Activated CD8-positive, alpha-beta memory T cell treated with anti-CD3 and anti-CD28 coated beads, Interleukin-2, amount 50 U/mL, for 1 hour (primary cell): Measurements from ENCODE around the gene AGRN.
"Not testable (repeated sequence)": the region's sequence is repeated elsewhere in the genome, so short reads cannot be mapped to it uniquely, and the experiment has no call there.

Experiments used
- DNase-seq: peaks from one replicate; pipeline ENCODE4 v3.0.0-alpha.2; 2020; ENCODE audit errors: extremely low read depth

The AGRN gene

GRCh38 chr1:1000357-1001056 lies 19.4 kb upstream of the AGRN start:
- DNase-seq: peak; percentile 62

GRCh38 chr1:1001057-1001783 lies 18.7 kb upstream of the AGRN start:
- no peak for DNase-seq

GRCh38 chr1:1003618-1004419 lies 16.1 kb upstream of the AGRN start:
- no peak for DNase-seq

DNA sequence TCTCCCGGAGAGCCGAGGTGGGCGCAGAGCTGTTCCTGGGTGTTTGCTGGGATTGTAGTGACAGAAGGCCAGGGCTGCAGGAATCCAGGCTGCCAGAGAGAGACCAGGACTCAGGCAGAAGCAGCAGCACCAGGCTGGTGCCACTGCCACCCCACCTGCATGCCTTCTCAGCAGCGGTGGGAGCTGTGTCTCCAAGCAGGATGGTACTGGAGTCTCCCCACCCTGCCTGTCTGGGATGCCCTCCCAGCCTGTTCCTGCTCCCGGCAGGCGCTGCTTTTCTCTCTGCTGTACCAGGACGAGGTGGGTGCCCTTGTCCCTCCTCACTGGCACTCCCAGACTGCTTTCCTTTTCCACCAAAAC lies 15.5 kb upstream of the AGRN start:
- no peak for DNase-seq

DNA sequence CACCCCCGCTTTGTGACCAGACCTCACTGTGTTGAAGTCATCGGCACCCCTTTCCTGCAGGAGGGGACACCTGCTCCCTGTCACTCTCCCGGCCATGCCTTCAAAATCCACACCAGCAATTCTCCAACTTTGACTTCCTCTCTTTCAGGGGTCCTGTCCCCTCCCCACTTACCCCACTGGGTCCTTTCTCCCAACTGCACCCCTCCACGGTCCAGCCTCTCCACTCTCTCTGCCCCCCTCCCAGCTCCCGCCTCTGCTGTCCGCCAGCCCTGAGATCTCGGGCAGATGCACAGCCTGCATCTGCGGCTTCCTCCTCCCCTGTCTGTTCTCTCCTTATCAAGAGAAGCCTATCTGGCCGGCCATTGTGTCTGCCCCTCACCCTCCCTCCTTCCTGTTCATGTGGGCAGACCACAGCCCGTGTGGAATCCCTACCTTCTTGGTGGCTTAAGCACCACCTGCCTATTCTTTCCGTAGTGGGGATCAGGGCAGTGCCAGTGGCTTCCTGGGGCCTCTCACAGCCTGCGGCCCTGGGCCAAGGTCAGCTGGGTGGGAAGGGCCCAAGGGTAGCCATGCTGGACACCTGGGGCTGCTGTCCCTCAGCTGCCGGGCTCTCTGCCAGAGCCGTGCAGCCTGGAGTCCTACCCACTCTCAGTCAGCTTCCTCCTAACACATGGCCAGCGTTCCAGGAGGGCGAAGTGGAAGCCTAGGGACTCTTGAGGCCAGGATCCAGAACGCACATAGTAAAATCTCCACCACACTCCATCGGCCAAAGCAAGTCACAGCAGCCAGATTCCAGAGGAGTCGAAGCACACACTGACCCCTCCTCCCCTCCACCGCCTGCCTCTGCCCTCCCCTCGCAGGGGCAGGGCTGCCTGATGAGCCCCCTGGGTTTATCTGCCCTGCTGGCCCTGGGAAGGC lies 14.9 kb upstream of the AGRN start:
- no peak for DNase-seq

DNA sequence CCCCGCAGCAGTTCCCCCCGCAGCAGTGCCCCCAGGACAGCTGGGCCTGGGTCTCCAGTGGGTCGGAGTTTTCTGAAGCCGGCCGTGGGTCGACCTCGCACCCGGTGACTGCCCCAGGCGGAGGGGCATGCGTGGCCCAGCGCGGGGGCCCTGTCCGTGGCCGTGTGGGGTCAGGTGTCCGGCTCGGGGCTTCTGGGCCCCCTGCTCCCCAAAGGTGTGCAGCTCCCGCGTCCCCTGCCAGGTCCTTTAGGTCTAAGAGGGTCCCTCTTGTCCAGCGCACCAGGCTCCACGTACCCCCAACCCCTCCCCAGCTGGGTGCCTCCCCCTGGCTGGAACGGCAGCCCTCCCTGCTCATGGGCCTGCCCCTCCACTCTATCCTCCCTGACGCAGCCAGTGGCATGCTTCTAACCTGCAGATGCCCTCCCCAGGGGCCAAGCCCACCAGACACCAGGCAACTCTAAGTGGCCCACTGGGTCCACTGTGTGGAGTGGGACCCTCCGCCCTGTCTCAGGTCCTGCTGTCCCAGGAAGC lies 14.1 kb upstream of the AGRN start:
- no peak for DNase-seq

- no peak for DNase-seq
Measured at GRCh38 chr1:1006305-1007159, 13.4 kb upstream of the AGRN start.

GRCh38 chr1:1010131-1010530 lies 9.8 kb upstream of the AGRN start:
- DNase-seq: not testable (repeated sequence)

DNA sequence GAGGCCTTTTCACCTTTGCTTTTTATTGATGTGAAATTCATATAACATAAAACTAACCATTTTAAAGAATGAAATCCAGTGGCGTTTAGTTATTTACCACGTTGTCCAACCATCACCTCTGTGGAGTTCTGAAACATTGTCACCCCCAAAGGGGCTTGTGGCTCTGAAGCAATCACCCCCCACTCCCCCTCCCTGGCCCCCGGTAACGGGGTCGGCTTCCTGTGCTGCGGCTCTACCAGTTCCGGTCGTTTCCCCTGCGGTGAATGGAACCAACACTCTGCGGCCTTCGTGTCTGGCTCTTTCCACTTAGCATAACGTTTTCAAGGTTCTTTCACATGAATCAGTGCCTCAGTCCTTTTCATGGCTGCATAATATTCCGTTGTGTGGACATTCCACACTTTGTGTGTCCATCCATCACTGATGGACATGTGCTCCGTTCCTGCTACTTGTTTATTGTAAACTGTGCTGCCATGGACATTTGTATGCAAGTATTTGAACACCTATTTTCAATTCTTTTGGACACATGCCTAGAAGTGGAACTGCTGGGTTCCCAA lies 8.4 kb upstream of the AGRN start:
- no peak for DNase-seq

DNA sequence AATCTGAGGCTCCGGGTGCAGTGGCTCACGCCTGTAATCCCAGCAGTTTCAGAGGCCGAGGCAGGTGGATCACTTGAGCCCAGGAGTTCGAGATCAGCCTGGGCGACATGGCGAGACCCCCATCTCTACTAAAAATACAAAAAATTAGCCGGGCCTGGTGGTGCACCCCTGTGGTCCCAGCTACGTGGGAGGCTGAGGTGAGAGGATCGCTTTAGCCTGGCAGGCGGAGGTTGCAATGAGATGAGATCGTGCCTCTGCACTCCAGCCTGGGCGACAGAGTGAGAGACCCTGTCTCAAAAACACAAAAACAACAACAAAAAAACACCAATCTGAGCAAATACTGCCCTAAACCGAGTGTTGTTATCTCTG lies 7.2 kb upstream of the AGRN start:
- not testable (repeated sequence) for DNase-seq

DNA sequence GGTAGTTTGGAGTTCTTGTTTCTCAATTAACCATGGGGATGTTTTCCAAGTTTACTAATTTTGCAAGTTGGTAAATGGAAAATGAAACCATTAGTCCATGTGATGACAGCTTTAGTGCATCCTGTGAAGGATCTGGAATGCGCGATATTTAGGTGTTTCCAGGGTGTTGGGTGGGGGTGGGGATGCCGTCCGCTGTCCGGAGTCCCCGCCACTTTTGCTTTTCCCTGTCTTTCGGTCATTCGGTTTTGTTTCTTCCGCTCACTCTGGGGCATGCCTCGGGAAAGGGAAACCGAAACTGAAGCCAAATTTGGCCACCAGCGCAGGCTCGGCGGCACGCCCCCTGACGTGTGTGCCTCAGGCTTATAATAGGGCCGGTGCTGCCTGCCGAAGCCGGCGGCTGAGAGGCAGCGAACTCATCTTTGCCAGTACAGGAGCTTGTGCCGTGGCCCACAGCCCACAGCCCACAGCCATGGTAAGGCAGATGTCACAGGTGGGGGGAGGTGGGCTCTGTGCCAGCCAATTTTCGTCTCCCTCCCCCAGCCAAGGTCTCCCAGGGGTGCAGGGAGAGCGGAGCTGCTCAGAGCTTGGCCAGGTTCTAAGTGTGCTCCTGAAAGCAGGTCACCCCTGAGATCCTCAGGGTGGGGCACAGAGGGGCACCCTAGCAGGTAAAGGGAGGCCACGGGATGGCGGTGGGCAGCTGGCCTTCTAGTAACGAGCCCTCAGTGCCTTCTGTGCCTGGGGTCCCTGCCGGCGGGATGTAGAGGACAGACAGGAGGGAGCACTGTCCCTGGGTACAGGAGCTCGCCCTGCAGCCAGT lies 6.6 kb upstream of the AGRN start, which contains the start of gene ISG15:
TSS of gene ISG15 (plus strand) at position 393 of the 817 bp plus-strand sequence. CDS start at position 470, 77 bp downstream.
- peak; percentile 71 for DNase-seq

DNA sequence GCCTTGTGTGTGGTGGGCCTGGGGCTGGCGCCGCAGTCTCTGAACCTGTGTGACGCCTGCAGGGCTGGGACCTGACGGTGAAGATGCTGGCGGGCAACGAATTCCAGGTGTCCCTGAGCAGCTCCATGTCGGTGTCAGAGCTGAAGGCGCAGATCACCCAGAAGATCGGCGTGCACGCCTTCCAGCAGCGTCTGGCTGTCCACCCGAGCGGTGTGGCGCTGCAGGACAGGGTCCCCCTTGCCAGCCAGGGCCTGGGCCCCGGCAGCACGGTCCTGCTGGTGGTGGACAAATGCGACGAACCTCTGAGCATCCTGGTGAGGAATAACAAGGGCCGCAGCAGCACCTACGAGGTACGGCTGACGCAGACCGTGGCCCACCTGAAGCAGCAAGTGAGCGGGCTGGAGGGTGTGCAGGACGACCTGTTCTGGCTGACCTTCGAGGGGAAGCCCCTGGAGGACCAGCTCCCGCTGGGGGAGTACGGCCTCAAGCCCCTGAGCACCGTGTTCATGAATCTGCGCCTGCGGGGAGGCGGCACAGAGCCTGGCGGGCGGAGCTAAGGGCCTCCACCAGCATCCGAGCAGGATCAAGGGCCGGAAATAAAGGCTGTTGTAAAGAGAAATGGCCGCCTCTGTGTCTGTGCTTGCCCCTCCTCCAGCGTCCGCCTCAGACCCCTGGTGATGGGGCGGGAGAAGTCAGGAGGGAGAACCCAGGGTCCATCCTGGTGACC lies 5.8 kb upstream of the AGRN start:
- no peak for DNase-seq

DNA sequence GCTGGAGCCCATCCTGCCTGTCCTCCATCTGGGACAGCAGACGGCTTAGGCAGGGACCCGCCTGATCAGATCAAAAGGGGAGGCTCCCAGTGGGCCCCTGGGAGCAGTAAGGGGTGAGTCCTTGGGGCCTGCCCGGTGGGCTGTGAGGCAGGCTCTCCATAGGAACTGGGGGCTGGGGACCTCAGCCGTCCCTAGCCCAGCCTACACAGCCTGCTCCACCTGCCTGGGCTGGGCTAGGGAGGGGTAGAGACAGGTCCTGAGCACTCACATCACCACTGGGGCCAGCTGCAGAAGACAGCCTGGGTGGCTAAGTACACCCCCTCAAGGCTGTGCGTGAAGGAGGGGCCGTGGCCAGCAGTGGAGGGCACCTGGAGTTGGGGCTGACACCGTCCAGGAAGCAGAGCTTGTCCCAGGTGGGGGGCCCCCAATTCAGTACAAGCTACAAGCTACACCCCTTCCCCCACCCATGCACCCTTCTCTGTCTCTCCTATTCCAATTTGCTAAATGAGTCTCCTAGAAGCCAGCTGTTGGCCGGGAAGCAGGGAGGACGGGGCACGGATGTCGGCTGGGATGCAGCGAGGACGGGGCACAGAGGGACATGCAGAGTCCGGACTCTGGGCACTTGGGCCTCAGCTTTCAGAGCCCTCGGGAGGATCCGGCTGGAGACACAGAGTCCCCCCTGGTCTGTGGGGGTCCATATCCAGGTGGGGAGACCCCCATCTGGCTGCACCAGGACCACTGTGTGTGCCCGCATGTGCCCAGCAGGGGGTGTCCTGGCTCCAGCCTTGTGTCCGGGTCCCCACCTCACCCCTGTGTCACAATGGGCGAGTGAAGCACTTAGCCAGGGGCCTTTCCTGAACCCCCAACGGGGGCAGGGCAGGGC lies 4.9 kb upstream of the AGRN start:
- DNase-seq: no peak

DNA sequence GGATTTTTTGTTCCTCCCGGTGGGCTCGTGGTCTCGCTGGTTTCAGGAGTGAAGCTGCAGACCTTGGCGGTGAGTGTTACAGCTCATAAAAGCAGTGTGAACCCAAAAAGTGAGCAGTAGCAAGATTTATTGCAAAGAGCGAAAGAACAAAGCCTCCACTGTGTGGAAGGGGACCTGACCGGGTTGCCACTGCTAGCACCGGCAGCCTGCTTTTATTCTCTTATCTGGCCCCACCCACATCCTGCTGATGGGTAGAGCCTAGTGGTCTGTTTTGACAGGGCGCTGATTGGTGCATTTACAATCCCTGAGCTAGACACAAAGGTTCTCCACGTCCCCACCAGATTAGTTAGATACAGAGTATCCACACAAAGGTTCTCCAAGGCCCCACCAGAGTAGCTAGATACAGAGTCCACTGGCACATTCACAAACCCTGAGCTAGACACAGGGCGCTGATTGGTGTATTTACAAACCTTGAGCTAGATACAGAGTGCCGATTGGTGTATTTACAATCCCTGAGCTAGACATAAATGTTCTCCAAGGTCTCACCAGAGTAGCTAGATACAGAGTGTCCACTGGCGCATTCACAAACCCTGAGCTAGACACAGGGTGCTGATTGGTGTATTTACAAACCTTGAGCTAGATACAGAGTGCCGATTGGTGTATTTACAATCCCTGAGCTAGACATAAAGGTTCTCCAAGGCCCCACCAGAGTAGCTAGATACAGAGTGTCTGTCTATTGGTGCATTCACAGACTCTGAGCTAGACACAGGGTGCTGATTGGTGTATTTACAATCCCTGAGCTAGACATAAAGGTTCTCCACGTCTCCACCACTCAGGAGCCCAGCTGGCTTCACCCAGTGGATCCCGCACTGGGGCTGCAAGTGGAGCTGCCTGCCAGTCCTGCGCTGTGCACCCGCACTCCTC lies 2.3 kb upstream of the AGRN start:
- DNase-seq: not testable (repeated sequence)

DNA sequence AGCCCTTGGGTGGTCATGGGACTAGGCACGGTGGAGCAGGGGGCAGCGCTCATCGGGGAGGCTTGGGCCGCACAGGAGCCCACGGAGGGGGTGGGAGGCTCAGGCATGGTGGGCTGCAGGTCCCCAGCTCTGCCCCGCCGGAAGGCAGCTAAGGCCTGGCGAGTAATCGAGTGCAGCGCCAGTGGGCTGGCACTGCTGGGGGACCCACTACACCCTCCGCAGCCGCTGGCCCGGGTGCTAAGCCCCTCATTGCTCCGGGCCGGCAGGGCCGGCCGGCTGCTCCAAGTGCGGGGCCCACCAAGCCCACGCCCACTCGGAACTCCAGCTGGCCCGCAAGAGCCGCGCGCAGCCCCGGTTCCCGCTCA lies 1.6 kb upstream of the AGRN start:
- DNase-seq: not testable (repeated sequence)
